ENCODE results near the gene SPATA31A1. TPM values are rescaled to one million over a fixed set of nuclear protein-coding genes. Genes with fewer than 3 reads are reported as not detected.
"Not testable (repeated sequence)": the region's sequence is repeated elsewhere in the genome, so short reads cannot be mapped to it uniquely, and the experiment has no call there.

Gene SPATA31A1
- not detected in 2 replicates for total RNA-seq

DNA sequence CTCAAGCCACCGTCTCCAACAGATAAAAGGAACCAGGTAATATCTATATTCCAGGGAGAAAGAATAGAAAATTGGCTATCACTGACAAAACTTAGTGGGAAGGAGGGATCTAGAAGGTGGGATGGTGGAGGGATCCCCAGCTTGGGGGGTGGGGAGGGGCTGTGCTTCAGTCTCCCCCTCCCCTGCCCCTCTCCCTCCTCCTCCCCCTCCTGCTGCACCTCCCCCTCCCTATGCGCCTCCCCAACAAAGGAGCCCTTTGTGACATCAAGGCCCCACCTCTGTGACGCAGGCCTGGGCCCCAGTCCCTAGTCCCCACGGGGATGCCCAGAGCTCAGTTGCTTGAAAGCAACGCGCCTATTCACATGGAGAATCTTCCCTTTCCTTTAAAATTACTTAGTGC, at the start of gene SPATA31A1:
SPATA31A1 (plus strand) TSS at position 301 of the 400 bp plus-strand sequence; CDS start at position 363, 62 bp downstream.
- H3K27ac Mint-ChIP-seq; H3K27me3 Mint-ChIP-seq (ENCODE audit: insufficient read depth); H3K9me3 Mint-ChIP-seq; H3K4me1 Mint-ChIP-seq (ENCODE audit: low read depth); DNase-seq (ENCODE audit: low spot score); intact Hi-C loops (cut with micrococcal nuclease); H3K36me3 Mint-ChIP-seq (ENCODE audit: low read depth); H3K4me3 Mint-ChIP-seq: not testable (repeated sequence)

- H3K27me3 Mint-ChIP-seq (ENCODE audit: insufficient read depth); H3K36me3 Mint-ChIP-seq (ENCODE audit: low read depth); H3K9me3 Mint-ChIP-seq; H3K4me3 Mint-ChIP-seq; H3K4me1 Mint-ChIP-seq (ENCODE audit: low read depth); intact Hi-C loops (cut with micrococcal nuclease); DNase-seq (ENCODE audit: low spot score); H3K27ac Mint-ChIP-seq: not testable (repeated sequence)
Measured at GRCh38 chr9:39407261-39408204, 52.1 kb downstream of the SPATA31A1 start.

DNA sequence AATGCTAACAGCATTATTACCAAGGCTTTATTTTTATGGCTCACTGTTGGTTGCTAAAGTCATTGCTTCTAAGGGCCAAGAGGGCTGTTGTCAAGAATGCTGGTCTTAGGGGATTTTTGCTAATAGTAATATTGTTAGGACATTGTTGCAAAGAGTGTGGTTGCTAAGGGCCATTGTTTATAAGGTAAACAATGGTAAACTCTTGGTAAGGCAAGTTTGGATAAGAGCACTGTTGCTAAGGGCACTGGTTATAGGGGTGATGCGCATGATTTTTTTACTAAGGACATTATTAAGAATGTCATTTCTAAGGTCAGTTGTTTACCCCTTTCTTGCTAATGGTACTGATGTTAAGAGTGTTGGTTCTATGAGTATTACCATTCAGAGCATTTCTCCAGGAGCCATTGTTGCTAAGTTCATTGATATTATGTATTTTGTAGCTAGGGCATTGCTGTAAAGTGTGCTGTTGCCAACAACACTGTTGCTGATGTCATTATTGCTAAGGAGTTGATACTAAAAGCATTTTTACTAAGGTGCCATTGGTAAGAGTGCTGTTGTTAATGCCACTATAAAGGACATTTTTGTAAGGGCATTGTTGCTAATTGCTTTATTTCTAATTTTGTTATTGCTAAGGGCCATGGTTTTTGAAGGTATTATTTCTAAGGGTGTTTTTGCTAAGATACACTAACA, 55.9 kb downstream of the SPATA31A1 start:
- not testable (repeated sequence) for H3K36me3 Mint-ChIP-seq (ENCODE audit: low read depth); H3K9me3 Mint-ChIP-seq

More for the DNA sequence above, 55.9 kb downstream of the SPATA31A1 start:
- H3K27ac Mint-ChIP-seq; H3K27me3 Mint-ChIP-seq (ENCODE audit: insufficient read depth); H3K4me1 Mint-ChIP-seq (ENCODE audit: low read depth); intact Hi-C loops (cut with micrococcal nuclease); H3K4me3 Mint-ChIP-seq; DNase-seq (ENCODE audit: low spot score): not testable (repeated sequence)

Other genes with a start within 250 kb of the SPATA31A1 start
- not detected in 2 replicates for gene CNTNAP3, start 67.5 kb upstream of the SPATA31A1 start, total RNA-seq